GM12874 (cell line): Measurements from ENCODE around the gene RBM4.

Experiments
- CTCF ChIP-seq: IDR thresholded peaks from 2 replicates; pipeline ENCODE4 v1.5.1; 2011; ENCODE audit warnings: low read depth, mild to moderate bottlenecking, control low read depth, low read length, moderate library complexity; ENCODE audit not compliant: insufficient read depth

RBM4 gene

GRCh38 chr11:66625041-66625751 is 13.3 kb upstream of the RBM4 start:
- no peak for TF ChIP-seq CTCF

GRCh38 chr11:66625752-66626149 is 12.8 kb upstream of the RBM4 start:
- TF ChIP-seq CTCF, result no peak

- TF ChIP-seq CTCF, result no peak
Observed at GRCh38 chr11:66626382-66626781, 12.1 kb upstream of the RBM4 start.

GRCh38 chr11:66626926-66627325 is 11.6 kb upstream of the RBM4 start:
- no peak for TF ChIP-seq CTCF

GRCh38 chr11:66628061-66628603 is 10.4 kb upstream of the RBM4 start:
- TF ChIP-seq CTCF, result no peak

- no peak for TF ChIP-seq CTCF
Observed at GRCh38 chr11:66629356-66629755, 9.1 kb upstream of the RBM4 start.

GRCh38 chr11:66631883-66632282 is 6.6 kb upstream of the RBM4 start:
- no peak for TF ChIP-seq CTCF

- no peak for TF ChIP-seq CTCF
Observed at GRCh38 chr11:66632952-66633351, 5.6 kb upstream of the RBM4 start.
